Keratinocyte (primary cell): ENCODE data around the gene COQ10B. TPM values are rescaled to one million over a fixed set of nuclear protein-coding genes. Genes with fewer than 3 reads are reported as not detected.

Source experiments
- DNase-seq: peaks from one replicate; pipeline ENCODE4 v3.0.0-alpha.2; 2011; ENCODE audit warnings: low read depth, missing footprints, low spot score
- FAIRE-seq: peaks from 2 replicates; lab custom pipeline; 2011; peaks lifted over from hg19 to GRCh38; lab: Jason Lieb, UNC
- H2AFZ ChIP-seq: 2 replicates; pipeline ENCODE4 v1.6.0; 2012; ENCODE audit warnings: low read length, control low read depth, inconsistent platforms; ENCODE audit not compliant: control insufficient read depth
- H3K27ac ChIP-seq: 2 replicates; pipeline ENCODE4 v1.5.1; 2011; ENCODE audit warnings: low read length; ENCODE audit not compliant: control insufficient read depth, insufficient read depth
- H3K27me3 ChIP-seq: 3 replicates; pipeline ENCODE4 v1.6.0; 2011; ENCODE audit warnings: low read length; ENCODE audit not compliant: control insufficient read depth, insufficient read depth; ENCODE audit errors: extremely low read depth
- H3K36me3 ChIP-seq, 2 experiments: 2 replicates in 1 of 2; 3 replicates in 1 of 2; pipeline ENCODE4 v1.5.1; 2011; ENCODE audit warnings: low read length in 2 of 2, mild to moderate bottlenecking in 1 of 2; ENCODE audit not compliant: control insufficient read depth in 2 of 2, insufficient read depth in 2 of 2; ENCODE audit errors: extremely low read depth in 1 of 2
- H3K4me1 ChIP-seq: 3 replicates; pipeline ENCODE4 v1.5.1; 2011; ENCODE audit warnings: low read length; ENCODE audit not compliant: control insufficient read depth, insufficient read depth; ENCODE audit errors: extremely low read depth
- H3K4me2 ChIP-seq: 3 replicates; pipeline ENCODE4 v1.6.0; 2011; ENCODE audit warnings: low read depth, low read length; ENCODE audit not compliant: control insufficient read depth, insufficient read depth; ENCODE audit errors: extremely low read depth
- H3K4me3 ChIP-seq, 3 experiments: fragments of 200-600 bp in 1 of 3; sonication (generic) in 1 of 3; 2 replicates in 2 of 3; 3 replicates in 1 of 3; pipeline ENCODE4 v1.5.1; 2011 to 2016; ENCODE audit warnings: low read length in 3 of 3, mild to moderate bottlenecking in 3 of 3, control low read depth in 2 of 3, inconsistent platforms in 1 of 3, low read depth in 1 of 3, mixed read lengths in 1 of 3, mixed run types in 1 of 3, moderate library complexity in 1 of 3; ENCODE audit not compliant: control insufficient read depth in 2 of 3, insufficient read depth in 2 of 3; ENCODE audit errors: extremely low read depth in 1 of 3
- H3K79me2 ChIP-seq: 2 replicates; pipeline ENCODE4 v1.6.0; 2012; ENCODE audit warnings: low read length; ENCODE audit not compliant: control insufficient read depth, insufficient read depth
- H3K9ac ChIP-seq: 3 replicates; pipeline ENCODE4 v1.6.0; 2011; ENCODE audit warnings: low read length; ENCODE audit not compliant: control insufficient read depth, insufficient read depth; ENCODE audit errors: extremely low read depth
- H3K9me1 ChIP-seq: 3 replicates; pipeline ENCODE4 v1.6.0; 2011; ENCODE audit warnings: low read length; ENCODE audit not compliant: control insufficient read depth, insufficient read depth; ENCODE audit errors: extremely low read depth
- H3K9me3 ChIP-seq: 2 replicates; pipeline ENCODE4 v1.5.1; 2012; ENCODE audit warnings: low read depth, low read length; ENCODE audit not compliant: control insufficient read depth
- H4K20me1 ChIP-seq: 3 replicates; pipeline ENCODE4 v1.6.0; 2011; ENCODE audit warnings: low read length; ENCODE audit not compliant: control insufficient read depth, insufficient read depth; ENCODE audit errors: extremely low read depth
- EZH2 ChIP-seq: IDR thresholded peaks from one replicate; pipeline ENCODE4 v1.6.1; 2012; ENCODE audit warnings: inconsistent platforms, mild to moderate bottlenecking, low read length, moderate library complexity
- dilution Hi-C: fragments of 300-500 bp; cut with MboI; formaldehyde crosslinking; loops from one replicate; pipeline ENCODE4 v1.7.0; 2020; ENCODE audit warnings: low sequenced_read_pairs; ENCODE audit not compliant: extremely low pct_ligation_motif_present
- polyA plus RNA-seq, 5 experiments: library from polyadenylated mRNA; depleted of rRNA in 3 of 5; stranded (reverse) in 3 of 5; stranded (forward) in 1 of 5; unstranded in 1 of 5; fragments of >200 nt; gene quantifications; 1 replicate in 1 of 5; 2 replicates in 3 of 5; 3 replicates in 1 of 5; pipeline versions ENCODE4 v1.2.1 to v1.2.3, GENCODE V29; 2011 to 2012; ENCODE audit warnings: missing spikeins in 2 of 5, low read depth in 1 of 5, low replicate concordance in 1 of 5
- TF ChIP-seq, protein P1 (sequence below), 3 experiments: IDR thresholded peaks in 1 of 3; conservative IDR thresholded peaks in 1 of 3; optimal IDR thresholded peaks in 1 of 3; 2 replicates in 2 of 3; 3 replicates in 1 of 3; pipeline versions ENCODE3 to v1.5.1; 2011; ENCODE audit warnings: low read length in 3 of 3, mild to moderate bottlenecking in 3 of 3, moderate library complexity in 2 of 3, control low read depth in 1 of 3, inconsistent platforms in 1 of 3; ENCODE audit not compliant: insufficient read depth in 2 of 3; ENCODE audit errors: extremely low read depth in 1 of 3

Gene COQ10B
- polyA plus RNA-seq, 1 donor (not counting 4 experiments of a cell fraction or from before 2014, with no cell fraction given): 8.8 TPM

DNA sequence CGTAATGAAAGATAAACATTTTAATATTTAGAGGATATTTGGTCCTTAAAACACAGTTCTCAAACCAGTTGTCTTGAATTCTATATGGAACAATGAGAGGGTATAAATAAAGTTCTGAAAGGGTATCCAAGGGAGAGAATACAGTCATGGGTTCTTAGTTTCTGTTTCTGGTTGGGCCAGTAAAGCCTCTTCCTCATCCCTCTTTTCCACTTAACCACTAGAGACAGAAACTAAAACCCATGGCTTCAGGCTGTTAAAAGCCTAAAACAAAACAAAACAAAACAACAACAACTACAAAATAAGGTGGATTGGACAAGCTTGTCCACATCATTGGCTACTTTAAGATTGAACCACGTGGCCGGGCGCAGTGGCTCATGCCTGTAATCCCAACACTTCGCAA, 18.8 kb downstream of the COQ10B start:
- H3K79me2 ChIP-seq: no peaks in the 10 kb centered on the region
- H3K36me3 ChIP-seq: peaks cover 9 to 14% of the 10 kb centered on the region in 2 experiments
- TF ChIP-seq, protein P1, sequence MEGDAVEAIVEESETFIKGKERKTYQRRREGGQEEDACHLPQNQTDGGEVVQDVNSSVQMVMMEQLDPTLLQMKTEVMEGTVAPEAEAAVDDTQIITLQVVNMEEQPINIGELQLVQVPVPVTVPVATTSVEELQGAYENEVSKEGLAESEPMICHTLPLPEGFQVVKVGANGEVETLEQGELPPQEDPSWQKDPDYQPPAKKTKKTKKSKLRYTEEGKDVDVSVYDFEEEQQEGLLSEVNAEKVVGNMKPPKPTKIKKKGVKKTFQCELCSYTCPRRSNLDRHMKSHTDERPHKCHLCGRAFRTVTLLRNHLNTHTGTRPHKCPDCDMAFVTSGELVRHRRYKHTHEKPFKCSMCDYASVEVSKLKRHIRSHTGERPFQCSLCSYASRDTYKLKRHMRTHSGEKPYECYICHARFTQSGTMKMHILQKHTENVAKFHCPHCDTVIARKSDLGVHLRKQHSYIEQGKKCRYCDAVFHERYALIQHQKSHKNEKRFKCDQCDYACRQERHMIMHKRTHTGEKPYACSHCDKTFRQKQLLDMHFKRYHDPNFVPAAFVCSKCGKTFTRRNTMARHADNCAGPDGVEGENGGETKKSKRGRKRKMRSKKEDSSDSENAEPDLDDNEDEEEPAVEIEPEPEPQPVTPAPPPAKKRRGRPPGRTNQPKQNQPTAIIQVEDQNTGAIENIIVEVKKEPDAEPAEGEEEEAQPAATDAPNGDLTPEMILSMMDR (optimal IDR thresholded peaks at IDR 0.05 in 1 of 3, IDR thresholded peaks at IDR 0.05 in 1 of 3, conservative IDR thresholded peaks at IDR 0.05 in 1 of 3; ENCODE audit: extremely low read depth in 1 of 3, insufficient read depth in 2 of 3, low read length in 3 of 3): no peak
- no peak for TF ChIP-seq EZH2
- FAIRE-seq (no peak), DNase-seq (no peak)
- no peaks in the 10 kb centered on the region for H3K9me1 ChIP-seq
- no peak overlapping the region for H3K9ac ChIP-seq
- H2AFZ ChIP-seq: no peak overlapping the region
- H3K27ac ChIP-seq: no peak overlapping the region
- no peak overlapping the region for H3K4me3 ChIP-seq
- H3K27me3 ChIP-seq: no peaks in the 10 kb centered on the region
- no peaks in the 10 kb centered on the region for H3K4me1 ChIP-seq
- dilution Hi-C loops: no loop called here
- H4K20me1 ChIP-seq: no peaks in the 10 kb centered on the region
- no peak overlapping the region for H3K4me2 ChIP-seq
- no peaks in the 10 kb centered on the region for H3K9me3 ChIP-seq

DNA sequence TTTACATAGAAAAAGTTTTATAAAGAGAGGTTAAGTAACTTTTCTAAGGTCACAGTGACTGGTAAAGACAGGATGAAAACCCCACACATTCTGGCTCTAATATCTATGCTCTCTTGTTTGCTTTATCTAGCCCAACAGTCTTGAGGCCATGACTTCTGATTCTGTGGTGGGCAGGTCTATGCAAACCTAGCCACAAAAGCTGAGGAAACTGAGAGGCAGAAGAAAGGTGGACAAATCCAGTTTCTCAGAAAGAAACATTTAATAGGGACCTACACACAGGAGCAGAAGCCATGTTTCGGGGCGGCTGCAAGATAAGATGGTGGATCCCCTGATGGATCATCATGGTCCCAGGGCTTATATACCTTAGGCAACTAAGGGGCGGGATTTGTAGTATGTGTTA, 24.4 kb downstream of the COQ10B start:
- Histone ChIP-seq H3K36me3 (peaks cover 14 to 15% of the 10 kb centered on the region in 2 experiments), H2AFZ (no peak overlapping the region), H3K4me2 (no peak overlapping the region), H3K4me1 (no peaks in the 10 kb centered on the region), H4K20me1 (no peaks in the 10 kb centered on the region), H3K27ac (no peak overlapping the region), H3K4me3 (no peak overlapping the region), H3K9me3 (no peaks in the 10 kb centered on the region), H3K9ac (no peak overlapping the region), H3K9me1 (no peaks in the 10 kb centered on the region), H3K27me3 (no peaks in the 10 kb centered on the region), H3K79me2 (no peaks in the 10 kb centered on the region)
- TF ChIP-seq EZH2: no peak
- TF ChIP-seq, protein P1 (optimal IDR thresholded peaks at IDR 0.05 in 1 of 3, IDR thresholded peaks at IDR 0.05 in 1 of 3, conservative IDR thresholded peaks at IDR 0.05 in 1 of 3; ENCODE audit: extremely low read depth in 1 of 3, insufficient read depth in 2 of 3, low read length in 3 of 3): no peak
- FAIRE-seq (no peak), DNase-seq (no peak)
- dilution Hi-C loops: no loop called here
